ENCODE measurements around the gene APOBEC3C.

The APOBEC3C gene

DNA sequence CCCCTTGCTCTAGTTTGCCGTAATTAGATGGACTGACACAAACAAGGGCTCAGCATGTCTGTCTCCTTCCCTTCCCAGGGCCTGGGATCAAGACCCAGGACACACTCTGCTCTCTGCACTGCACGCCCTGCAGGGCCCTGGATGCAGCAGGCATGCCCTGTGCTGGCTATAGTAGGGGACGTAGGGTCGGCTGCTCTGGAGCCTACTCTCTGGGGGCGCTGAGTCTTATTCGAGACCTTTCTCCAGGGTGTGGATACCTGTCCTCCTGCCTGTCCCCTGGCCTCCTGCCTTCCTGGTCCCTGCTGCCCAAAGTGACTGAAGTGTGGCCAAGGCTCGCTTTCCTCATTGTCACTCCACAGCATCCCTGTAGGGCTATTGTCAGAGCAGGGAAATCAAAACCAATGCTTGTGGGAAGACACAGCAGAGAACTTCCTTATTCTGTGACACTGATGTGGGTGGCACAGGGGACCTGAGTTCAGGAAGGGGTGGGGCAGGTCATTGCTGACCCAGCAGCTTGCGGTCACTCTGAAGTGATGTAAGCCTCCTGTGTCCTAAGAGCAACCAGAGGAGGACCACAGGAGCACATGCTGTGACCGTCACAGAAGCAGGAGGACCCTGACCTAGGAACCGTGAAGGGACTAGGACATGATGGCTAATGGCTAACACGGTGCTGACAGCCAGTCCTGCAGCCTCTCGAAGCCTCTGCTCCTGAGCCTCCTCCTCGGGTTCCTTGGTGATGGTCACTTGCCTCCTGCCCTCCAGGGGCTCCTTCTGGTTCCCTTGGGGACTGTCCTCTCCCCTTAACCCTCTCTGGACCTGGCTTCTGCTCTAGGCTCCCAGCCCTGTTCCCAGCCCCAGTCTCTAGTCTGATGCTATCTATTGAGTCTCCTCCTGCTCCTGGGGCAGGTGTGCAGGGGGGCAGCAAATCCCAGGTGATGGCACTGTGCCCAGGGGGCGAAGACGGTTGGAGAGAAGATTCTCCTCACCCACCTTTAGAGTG is 46.3 kb upstream of the APOBEC3C start:
- TF ChIP-seq, protein P1, sequence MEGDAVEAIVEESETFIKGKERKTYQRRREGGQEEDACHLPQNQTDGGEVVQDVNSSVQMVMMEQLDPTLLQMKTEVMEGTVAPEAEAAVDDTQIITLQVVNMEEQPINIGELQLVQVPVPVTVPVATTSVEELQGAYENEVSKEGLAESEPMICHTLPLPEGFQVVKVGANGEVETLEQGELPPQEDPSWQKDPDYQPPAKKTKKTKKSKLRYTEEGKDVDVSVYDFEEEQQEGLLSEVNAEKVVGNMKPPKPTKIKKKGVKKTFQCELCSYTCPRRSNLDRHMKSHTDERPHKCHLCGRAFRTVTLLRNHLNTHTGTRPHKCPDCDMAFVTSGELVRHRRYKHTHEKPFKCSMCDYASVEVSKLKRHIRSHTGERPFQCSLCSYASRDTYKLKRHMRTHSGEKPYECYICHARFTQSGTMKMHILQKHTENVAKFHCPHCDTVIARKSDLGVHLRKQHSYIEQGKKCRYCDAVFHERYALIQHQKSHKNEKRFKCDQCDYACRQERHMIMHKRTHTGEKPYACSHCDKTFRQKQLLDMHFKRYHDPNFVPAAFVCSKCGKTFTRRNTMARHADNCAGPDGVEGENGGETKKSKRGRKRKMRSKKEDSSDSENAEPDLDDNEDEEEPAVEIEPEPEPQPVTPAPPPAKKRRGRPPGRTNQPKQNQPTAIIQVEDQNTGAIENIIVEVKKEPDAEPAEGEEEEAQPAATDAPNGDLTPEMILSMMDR (IDR thresholded peaks at IDR 0.05; ENCODE audit: insufficient read depth, low read depth, low read length, missing control alignments), result no peak
- no peak overlapping the region for H3K4me3 ChIP-seq (ENCODE audit: low read length)
- DNase-seq (ENCODE audit: low read depth), result no peak

- DNase-seq (ENCODE audit: low read depth), result no peak
- no peak overlapping the region for H3K4me3 ChIP-seq (ENCODE audit: low read length)
- TF ChIP-seq, protein P1 (IDR thresholded peaks at IDR 0.05; ENCODE audit: insufficient read depth, low read depth, low read length, missing control alignments), result no peak
These were observed 45.3 kb upstream of the APOBEC3C start for GRCh38 chr22:38968801-38969200.

DNA sequence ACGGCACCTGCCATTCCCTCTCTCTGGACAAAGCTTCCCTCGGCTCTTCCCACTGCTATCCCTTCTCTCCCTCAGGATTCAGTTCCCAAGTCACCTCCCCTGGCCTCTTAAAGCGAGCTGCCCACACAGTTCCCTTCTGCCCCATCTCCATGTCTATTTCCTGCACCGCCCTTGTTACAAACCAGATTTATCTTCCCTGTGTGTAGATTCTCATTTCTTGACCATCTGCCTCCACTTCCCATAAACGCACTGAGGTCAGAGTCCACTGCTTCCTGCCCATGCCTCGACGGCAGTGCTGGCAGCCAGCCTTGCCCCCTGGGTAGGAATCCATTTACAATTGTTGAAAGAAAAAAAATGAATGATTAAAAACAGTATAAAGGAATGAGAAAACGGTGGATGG is 43.5 kb upstream of the APOBEC3C start:
- DNase-seq (ENCODE audit: low read depth), result no peak
- no peak overlapping the region for H3K4me3 ChIP-seq (ENCODE audit: low read length)
- TF ChIP-seq, protein P1 (IDR thresholded peaks at IDR 0.05; ENCODE audit: insufficient read depth, low read depth, low read length, missing control alignments), result no peak

DNA sequence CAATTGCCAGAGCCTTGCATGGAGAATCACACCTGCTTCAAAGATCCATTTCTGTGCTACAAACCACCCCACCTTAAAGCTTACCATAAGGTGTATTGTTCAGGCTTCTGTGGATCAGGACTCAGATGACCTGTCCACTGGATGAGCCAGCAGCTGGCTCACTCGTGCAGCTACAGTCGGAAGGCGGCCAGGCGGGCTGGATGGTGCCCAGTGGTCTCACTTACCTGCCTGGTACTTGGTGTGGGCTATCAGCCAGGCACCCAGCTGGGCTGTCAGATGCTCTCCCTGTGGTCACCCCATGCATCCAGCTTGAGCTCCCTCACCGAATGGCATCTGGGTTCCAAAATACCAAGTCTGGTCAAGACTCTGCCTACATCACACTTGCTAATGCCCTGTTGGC is 42.9 kb upstream of the APOBEC3C start:
- no peak overlapping the region for H3K4me3 ChIP-seq (ENCODE audit: low read length)
- no peak for DNase-seq (ENCODE audit: low read depth)
- TF ChIP-seq, protein P1 (IDR thresholded peaks at IDR 0.05; ENCODE audit: insufficient read depth, low read depth, low read length, missing control alignments), result no peak

- DNase-seq (ENCODE audit: low read depth), result no peak
- TF ChIP-seq, protein P1 (IDR thresholded peaks at IDR 0.05; ENCODE audit: insufficient read depth, low read depth, low read length, missing control alignments), result no peak
- H3K4me3 ChIP-seq (ENCODE audit: low read length), result no peak overlapping the region
These were observed 42.3 kb upstream of the APOBEC3C start for GRCh38 chr22:38971791-38972190.

DNA sequence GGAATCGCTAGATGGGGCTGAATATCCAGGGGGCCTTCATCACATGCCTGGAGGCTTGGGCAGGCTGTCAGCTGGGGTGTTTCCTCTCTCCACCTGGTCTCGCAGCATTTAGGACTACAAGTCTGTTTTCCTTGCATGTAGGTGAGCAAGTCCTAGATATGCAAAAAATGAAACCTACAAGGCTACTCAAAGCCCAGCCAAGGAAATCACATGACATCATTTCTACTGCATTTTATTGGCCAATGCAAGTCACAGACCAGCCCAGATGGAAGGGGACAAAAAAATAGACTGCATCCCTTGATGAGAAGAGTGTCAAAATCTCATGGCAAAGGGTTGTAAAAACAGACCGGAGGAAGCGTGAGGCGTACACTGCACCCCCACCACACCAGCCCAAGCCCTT is 41.5 kb upstream of the APOBEC3C start:
- no peak overlapping the region for H3K4me3 ChIP-seq (ENCODE audit: low read length)
- DNase-seq (ENCODE audit: low read depth), result no peak
- TF ChIP-seq, protein P1 (IDR thresholded peaks at IDR 0.05; ENCODE audit: insufficient read depth, low read depth, low read length, missing control alignments), result no peak

Data from epithelial cell of esophagus (primary cell).